ENCODE results near the gene FKBP1A. TPM values are rescaled to one million over a fixed set of nuclear protein-coding genes. Genes with fewer than 3 reads are reported as not detected.
A peak's percentile ranks its signal among the peaks of the same experiment; 100 is the strongest.

FKBP1A gene
- total and polyA plus RNA-seq, 2 donors from 2014 or later = 220 to 260 TPM

GRCh38 chr20:1393507-1393882, 641 bp upstream of the FKBP1A start:
- intact Hi-C loops (cut with DNase I) = no loop called here
- H3K27ac ChIP-seq (ENCODE audit: low read depth in 2 of 2, low read length in 2 of 2) = peak overlapping the region in 1 of 2 donors; percentile 87
- TF ChIP-seq CTCF (IDR thresholded peaks at IDR 0.05; ENCODE audit: borderline replicate concordance, extremely low read depth, insufficient read depth) = no peak
- FAIRE-seq (no peak), DNase-seq (no peak)
- no peaks in the 10 kb centered on the region for H3K36me3 ChIP-seq (ENCODE audit: control insufficient read depth in 2 of 3, insufficient read depth in 3 of 3, low read length in 3 of 3)
- peak overlapping the region in 2 of 3 donors; percentile 8 to 89 for H3K9ac ChIP-seq (ENCODE audit: low read length in 3 of 3)
- H3K4me3 ChIP-seq (ENCODE audit: low read length in 3 of 3) = peak overlapping the region; percentile 83 to 98 (median 86)
- H3K27me3 ChIP-seq (ENCODE audit: control insufficient read depth, insufficient read depth, low read length) = peaks cover 5% of the 10 kb centered on the region
- H3K4me1 ChIP-seq (ENCODE audit: control insufficient read depth in 2 of 3, insufficient read depth in 2 of 3, low read depth in 1 of 3, low read length in 3 of 3) = peaks cover 0 to 37% (median 23%) of the 10 kb centered on the region in 3 donors
- peaks cover 0 to 2% (median 0%) of the 10 kb centered on the region in 3 donors for H3K9me3 ChIP-seq (ENCODE audit: control insufficient read depth in 2 of 3, insufficient read depth in 1 of 3, low read length in 3 of 3)

- H3K9me3 ChIP-seq (ENCODE audit: control insufficient read depth in 2 of 3, insufficient read depth in 1 of 3, low read length in 3 of 3) = peaks cover 0 to 2% (median 0%) of the 10 kb centered on the region in 3 donors
- peaks cover 0 to 37% (median 23%) of the 10 kb centered on the region in 3 donors for H3K4me1 ChIP-seq (ENCODE audit: control insufficient read depth in 2 of 3, insufficient read depth in 2 of 3, low read depth in 1 of 3, low read length in 3 of 3)
- intact Hi-C loops (cut with DNase I) = no loop called here
- peak overlapping the region; percentile 65 to 88 (median 72) for H3K9ac ChIP-seq (ENCODE audit: low read length in 3 of 3)
- peak overlapping the region; percentile 82 to 94 (median 83) for H3K4me3 ChIP-seq (ENCODE audit: low read length in 3 of 3)
- peak overlapping the region; percentile 36 to 87 for H3K27ac ChIP-seq (ENCODE audit: low read depth in 2 of 2, low read length in 2 of 2)
- peaks cover 5% of the 10 kb centered on the region for H3K27me3 ChIP-seq (ENCODE audit: control insufficient read depth, insufficient read depth, low read length)
- FAIRE-seq = no peak
- DNase-seq = no peak
- H3K36me3 ChIP-seq (ENCODE audit: control insufficient read depth in 2 of 3, insufficient read depth in 3 of 3, low read length in 3 of 3) = no peaks in the 10 kb centered on the region
- no peak for TF ChIP-seq CTCF (IDR thresholded peaks at IDR 0.05; ENCODE audit: borderline replicate concordance, extremely low read depth, insufficient read depth)
These were observed 486 bp downstream of the FKBP1A start for GRCh38 chr20:1392443-1392692.

GRCh38 chr20:1391640-1392442, 1.0 kb downstream of the FKBP1A start:
- FAIRE-seq (no peak), DNase-seq (peak in 3 of 5 donors; percentile 28 to 69 (median 39))
- peak overlapping the region; percentile 82 to 94 (median 83) for H3K4me3 ChIP-seq (ENCODE audit: low read length in 3 of 3)
- no peak for TF ChIP-seq CTCF (IDR thresholded peaks at IDR 0.05; ENCODE audit: borderline replicate concordance, extremely low read depth, insufficient read depth)
- H3K36me3 ChIP-seq (ENCODE audit: control insufficient read depth in 2 of 3, insufficient read depth in 3 of 3, low read length in 3 of 3) = no peaks in the 10 kb centered on the region
- H3K9me3 ChIP-seq (ENCODE audit: control insufficient read depth in 2 of 3, insufficient read depth in 1 of 3, low read length in 3 of 3) = peaks cover 0 to 2% (median 0%) of the 10 kb centered on the region in 3 donors
- H3K9ac ChIP-seq (ENCODE audit: low read length in 3 of 3) = peak overlapping the region; percentile 65 to 88 (median 72)
- peaks cover 0 to 37% (median 23%) of the 10 kb centered on the region in 3 donors for H3K4me1 ChIP-seq (ENCODE audit: control insufficient read depth in 2 of 3, insufficient read depth in 2 of 3, low read depth in 1 of 3, low read length in 3 of 3)
- H3K27ac ChIP-seq (ENCODE audit: low read depth in 2 of 2, low read length in 2 of 2) = peak overlapping the region; percentile 45 to 87
- intact Hi-C loops (cut with DNase I) = no loop called here
- peaks cover 4% of the 10 kb centered on the region for H3K27me3 ChIP-seq (ENCODE audit: control insufficient read depth, insufficient read depth, low read length)

Measured in kidney (tissue), 14 donors.